GM12872 (cell line): ENCODE data around the gene L3MBTL3.

Source experiments
- CTCF ChIP-seq: IDR thresholded peaks from 3 replicates; pipeline ENCODE4 v1.5.1; 2011; ENCODE audit warnings: low read depth, mild to moderate bottlenecking, low read length, moderate library complexity; ENCODE audit not compliant: insufficient read depth

L3MBTL3 gene

GRCh38 chr6:130138909-130139242 lies 120.5 kb downstream of the L3MBTL3 start:
- no peak for TF ChIP-seq CTCF

GRCh38 chr6:130140084-130140483 lies 121.7 kb downstream of the L3MBTL3 start:
- no peak for TF ChIP-seq CTCF

- TF ChIP-seq CTCF: no peak
Observed at GRCh38 chr6:130143709-130144108, 125.3 kb downstream of the L3MBTL3 start.

- no peak for TF ChIP-seq CTCF
Observed at GRCh38 chr6:130147111-130147510, 128.7 kb downstream of the L3MBTL3 start.

GRCh38 chr6:130148181-130148580 lies 129.8 kb downstream of the L3MBTL3 start:
- TF ChIP-seq CTCF: peak; percentile 16; the same call in 1 of the 3 replicates

- TF ChIP-seq CTCF: no peak
Observed at GRCh38 chr6:130150906-130151305, 132.5 kb downstream of the L3MBTL3 start.

GRCh38 chr6:130152908-130153510 lies 134.6 kb downstream of the L3MBTL3 start:
- no peak for TF ChIP-seq CTCF

GRCh38 chr6:130156908-130157307 lies 138.5 kb downstream of the L3MBTL3 start:
- no peak for TF ChIP-seq CTCF
